GM21619 (cell line): ENCODE data around the gene TMEM14B.
"Not testable (repeated sequence)": the region's sequence is repeated elsewhere in the genome, so short reads cannot be mapped to it uniquely, and the experiment has no call there.

Experiments
- ATAC-seq: cut with Tn5 transposase; IDR thresholded peaks from one replicate; pipeline ENCODE4 v1.9.1; 2021; ENCODE audit not compliant: unreplicated experiment

Gene TMEM14B

GRCh38 chr6:10747251-10747972, at the start of gene TMEM14B:
TSS of gene TMEM14B (plus strand) at chr6:10747805. CDS start at chr6:10749246, 1,441 bp downstream.
- peak; percentile 95 for ATAC-seq

GRCh38 chr6:10713962-10714361, 33.6 kb upstream of the TMEM14B start:
- ATAC-seq = no peak

GRCh38 chr6:10719296-10719963, 28.2 kb upstream of the TMEM14B start:
- no peak for ATAC-seq

GRCh38 chr6:10719964-10720264, 27.7 kb upstream of the TMEM14B start:
- no peak for ATAC-seq

- ATAC-seq = no peak
Measured at GRCh38 chr6:10720265-10720959, 27.2 kb upstream of the TMEM14B start.

- not testable (repeated sequence) for ATAC-seq
Measured at GRCh38 chr6:10720960-10721849, 26.4 kb upstream of the TMEM14B start.

GRCh38 chr6:10721850-10722569, 25.6 kb upstream of the TMEM14B start:
- no peak for ATAC-seq

GRCh38 chr6:10722570-10722819, 25.1 kb upstream of the TMEM14B start:
- no peak for ATAC-seq

- peak; percentile 98 for ATAC-seq
Measured at GRCh38 chr6:10722820-10723566, 24.6 kb upstream of the TMEM14B start, which contains the start of gene TMEM14C. TSS of gene TMEM14C (plus strand) at chr6:10723070. CDS start at chr6:10724614, 1,544 bp downstream.

GRCh38 chr6:10723567-10723881, 24.1 kb upstream of the TMEM14B start:
- no peak for ATAC-seq

GRCh38 chr6:10725044-10725443, 22.6 kb upstream of the TMEM14B start:
- ATAC-seq = no peak

GRCh38 chr6:10725716-10726115, 21.9 kb upstream of the TMEM14B start:
- no peak for ATAC-seq

GRCh38 chr6:10730254-10730653, 17.4 kb upstream of the TMEM14B start:
- ATAC-seq = no peak

- no peak for ATAC-seq
Measured at GRCh38 chr6:10733151-10733715, 14.4 kb upstream of the TMEM14B start.

- ATAC-seq = no peak
Measured at GRCh38 chr6:10733863-10734262, 13.7 kb upstream of the TMEM14B start.

- ATAC-seq = no peak
Measured at GRCh38 chr6:10736731-10737130, 10.9 kb upstream of the TMEM14B start.

GRCh38 chr6:10740061-10740460, 7.5 kb upstream of the TMEM14B start:
- ATAC-seq = no peak

- not testable (repeated sequence) for ATAC-seq
Measured at GRCh38 chr6:10741643-10742042, 6.0 kb upstream of the TMEM14B start.

GRCh38 chr6:10742251-10742650, 5.4 kb upstream of the TMEM14B start:
- ATAC-seq = no peak

GRCh38 chr6:10743515-10743914, 4.1 kb upstream of the TMEM14B start:
- no peak for ATAC-seq
